Measurements from ENCODE around the gene FAM222A. TPM values are rescaled to one million over a fixed set of nuclear protein-coding genes. Genes with fewer than 3 reads are reported as not detected.

FAM222A gene
- total RNA-seq, 3 donors from 2014 or later (not counting 1 experiment from before 2014, with no cell fraction given), result 3.1 to 6.6 (median 4.0) TPM

GRCh38 chr12:109797905-109798669 is 84.5 kb downstream of the FAM222A start:
- intact Hi-C loops (cut with micrococcal nuclease), result no loop called here
- Histone ChIP-seq H3K36me3 (ENCODE audit: control insufficient read depth, insufficient read depth, low read length) (no peaks in the 10 kb centered on the region), H3K27ac (ENCODE audit: low read length) (no peak overlapping the region), H3K4me1 (ENCODE audit: control insufficient read depth, insufficient read depth, low read length) (no peaks in the 10 kb centered on the region), H3K9me3 (ENCODE audit: control insufficient read depth, insufficient read depth, low read length) (no peaks in the 10 kb centered on the region), H3K27me3 (ENCODE audit: control insufficient read depth, insufficient read depth, low read length) (no peaks in the 10 kb centered on the region), H3K4me3 (ENCODE audit: low read length) (no peak overlapping the region)
- H3K4me1 Mint-ChIP-seq, result no peaks in the 10 kb centered on the region
- H3K9me3 Mint-ChIP-seq, result no peaks in the 10 kb centered on the region
- H3K27ac Mint-ChIP-seq, result no peak overlapping the region
- TF ChIP-seq, protein P1, sequence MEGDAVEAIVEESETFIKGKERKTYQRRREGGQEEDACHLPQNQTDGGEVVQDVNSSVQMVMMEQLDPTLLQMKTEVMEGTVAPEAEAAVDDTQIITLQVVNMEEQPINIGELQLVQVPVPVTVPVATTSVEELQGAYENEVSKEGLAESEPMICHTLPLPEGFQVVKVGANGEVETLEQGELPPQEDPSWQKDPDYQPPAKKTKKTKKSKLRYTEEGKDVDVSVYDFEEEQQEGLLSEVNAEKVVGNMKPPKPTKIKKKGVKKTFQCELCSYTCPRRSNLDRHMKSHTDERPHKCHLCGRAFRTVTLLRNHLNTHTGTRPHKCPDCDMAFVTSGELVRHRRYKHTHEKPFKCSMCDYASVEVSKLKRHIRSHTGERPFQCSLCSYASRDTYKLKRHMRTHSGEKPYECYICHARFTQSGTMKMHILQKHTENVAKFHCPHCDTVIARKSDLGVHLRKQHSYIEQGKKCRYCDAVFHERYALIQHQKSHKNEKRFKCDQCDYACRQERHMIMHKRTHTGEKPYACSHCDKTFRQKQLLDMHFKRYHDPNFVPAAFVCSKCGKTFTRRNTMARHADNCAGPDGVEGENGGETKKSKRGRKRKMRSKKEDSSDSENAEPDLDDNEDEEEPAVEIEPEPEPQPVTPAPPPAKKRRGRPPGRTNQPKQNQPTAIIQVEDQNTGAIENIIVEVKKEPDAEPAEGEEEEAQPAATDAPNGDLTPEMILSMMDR (IDR thresholded peaks at IDR 0.05), result no peak
- H3K36me3 Mint-ChIP-seq, result no peaks in the 10 kb centered on the region
- 45% methylated on average over 19 of the region's 19 CpGs for WGBS (ENCODE audit: insufficient coverage)
- H3K4me3 Mint-ChIP-seq, result no peak overlapping the region
- DNase-seq (no peak), ATAC-seq (no peak)
- H3K27me3 Mint-ChIP-seq (ENCODE audit: low read depth in 2 of 2), result peaks cover 0 to 5% of the 10 kb centered on the region in 2 donors

DNA sequence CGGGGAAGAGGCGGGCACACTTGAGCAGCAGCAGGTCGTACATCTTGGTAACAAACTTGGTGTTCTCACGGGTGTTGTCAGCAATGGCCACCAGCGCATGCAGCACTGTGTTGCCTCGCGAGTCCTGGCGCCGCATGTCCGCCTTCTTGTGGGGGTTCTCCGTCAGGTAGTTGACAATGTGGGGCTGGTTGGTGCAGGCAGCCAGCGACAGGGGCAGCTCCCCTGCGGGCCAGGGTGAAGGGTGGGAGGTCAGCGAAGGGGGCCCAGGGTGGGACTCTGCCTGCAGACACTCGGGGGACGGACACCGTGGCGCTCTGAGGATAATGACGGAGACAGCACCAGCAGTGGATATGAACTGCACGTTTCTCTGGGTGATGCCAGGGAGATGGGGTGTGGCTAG is 85.1 kb downstream of the FAM222A start:
- ATAC-seq (no peak), DNase-seq (no peak)
- Histone ChIP-seq H3K4me3 (ENCODE audit: low read length) (no peak overlapping the region), H3K9me3 (ENCODE audit: control insufficient read depth, insufficient read depth, low read length) (no peaks in the 10 kb centered on the region), H3K27me3 (ENCODE audit: control insufficient read depth, insufficient read depth, low read length) (no peaks in the 10 kb centered on the region), H3K27ac (ENCODE audit: low read length) (no peak overlapping the region), H3K36me3 (ENCODE audit: control insufficient read depth, insufficient read depth, low read length) (no peaks in the 10 kb centered on the region), H3K4me1 (ENCODE audit: control insufficient read depth, insufficient read depth, low read length) (no peaks in the 10 kb centered on the region)
- TF ChIP-seq, protein P1 (IDR thresholded peaks at IDR 0.05), result no peak
- 92% methylated on average over 20 of the region's 20 CpGs for WGBS (ENCODE audit: insufficient coverage)
- H3K4me3 Mint-ChIP-seq, result no peak overlapping the region
- H3K9me3 Mint-ChIP-seq, result no peaks in the 10 kb centered on the region
- peaks cover 0 to under 1% of the 10 kb centered on the region in 2 donors for H3K27me3 Mint-ChIP-seq (ENCODE audit: low read depth in 2 of 2)
- intact Hi-C loops (cut with micrococcal nuclease), result no loop called here
- H3K4me1 Mint-ChIP-seq, result no peaks in the 10 kb centered on the region
- H3K36me3 Mint-ChIP-seq, result no peaks in the 10 kb centered on the region
- H3K27ac Mint-ChIP-seq, result no peak overlapping the region

- no peaks in the 10 kb centered on the region for H3K9me3 Mint-ChIP-seq
- H3K4me1 Mint-ChIP-seq, result peaks cover 0 to 4% of the 10 kb centered on the region in 2 donors
- TF ChIP-seq, protein P1 (IDR thresholded peaks at IDR 0.05), result no peak
- DNase-seq, result no peak
- no peak for ATAC-seq
- H3K27ac Mint-ChIP-seq, result no peak overlapping the region
- no peaks in the 10 kb centered on the region for H3K36me3 ChIP-seq (ENCODE audit: control insufficient read depth, insufficient read depth, low read length)
- peaks cover 5% of the 10 kb centered on the region for H3K4me1 ChIP-seq (ENCODE audit: control insufficient read depth, insufficient read depth, low read length)
- 91% methylated on average over 13 of the region's 13 CpGs for WGBS (ENCODE audit: insufficient coverage)
- H3K9me3 ChIP-seq (ENCODE audit: control insufficient read depth, insufficient read depth, low read length), result no peaks in the 10 kb centered on the region
- no peaks in the 10 kb centered on the region for H3K36me3 Mint-ChIP-seq
- H3K4me3 Mint-ChIP-seq, result no peak overlapping the region
- no peaks in the 10 kb centered on the region for H3K27me3 ChIP-seq (ENCODE audit: control insufficient read depth, insufficient read depth, low read length)
- peaks cover 0 to 3% of the 10 kb centered on the region in 2 donors for H3K27me3 Mint-ChIP-seq (ENCODE audit: low read depth in 2 of 2)
- no peak overlapping the region for H3K4me3 ChIP-seq (ENCODE audit: low read length)
- intact Hi-C loops (cut with micrococcal nuclease), result no loop called here
- H3K27ac ChIP-seq (ENCODE audit: low read length), result no peak overlapping the region
Observed at GRCh38 chr12:109800536-109800935, 86.9 kb downstream of the FAM222A start.

- peaks cover 0 to 3% of the 10 kb centered on the region in 2 donors for H3K27me3 Mint-ChIP-seq (ENCODE audit: low read depth in 2 of 2)
- H3K9me3 Mint-ChIP-seq, result no peaks in the 10 kb centered on the region
- no peak for ATAC-seq
- H3K4me3 Mint-ChIP-seq, result no peak overlapping the region
- no peaks in the 10 kb centered on the region for H3K36me3 Mint-ChIP-seq
- no peak for DNase-seq
- Histone ChIP-seq H3K27me3 (ENCODE audit: control insufficient read depth, insufficient read depth, low read length) (no peaks in the 10 kb centered on the region), H3K4me3 (ENCODE audit: low read length) (no peak overlapping the region), H3K27ac (ENCODE audit: low read length) (no peak overlapping the region), H3K36me3 (ENCODE audit: control insufficient read depth, insufficient read depth, low read length) (no peaks in the 10 kb centered on the region), H3K4me1 (ENCODE audit: control insufficient read depth, insufficient read depth, low read length) (peaks cover 5% of the 10 kb centered on the region), H3K9me3 (ENCODE audit: control insufficient read depth, insufficient read depth, low read length) (no peaks in the 10 kb centered on the region)
- H3K27ac Mint-ChIP-seq, result no peak overlapping the region
- peaks cover 0 to 4% of the 10 kb centered on the region in 2 donors for H3K4me1 Mint-ChIP-seq
- intact Hi-C loops (cut with micrococcal nuclease), result no loop called here
- 94% methylated on average over 15 of the region's 15 CpGs for WGBS (ENCODE audit: insufficient coverage)
- TF ChIP-seq, protein P1 (IDR thresholded peaks at IDR 0.05), result no peak
Observed at GRCh38 chr12:109802828-109803227, 89.2 kb downstream of the FAM222A start.

Data from natural killer cell (primary cell).